HepG2 (cell line): ENCODE results near the gene AGR3. TPM values are rescaled to one million over a fixed set of nuclear protein-coding genes. Genes with fewer than 3 reads are reported as not detected.
"Not testable (repeated sequence)": the region's sequence is repeated elsewhere in the genome, so short reads cannot be mapped to it uniquely, and the experiment has no call there.

ENCODE experiments used
- ATAC-seq: fragments of 200-7000 bp; cut with Tn5 transposase; 3 replicates; pipeline ENCODE4 v1.9.1; 2020; ENCODE audit warnings: mild to moderate bottlenecking, moderate library complexity
- BruUV-seq: library from RNA; stranded (reverse); fragments of 400-500 nt; replicated peaks from 2 replicates; lab custom pipeline; 2021; lab: Mats Ljungman, UMichigan
- CTCF ChIA-PET: fragments of 300-600 bp; formaldehyde crosslinking; extraction: SDS; loops from one replicate; lab custom pipeline; 2021; ENCODE audit warnings: low total read pairs, inconsistent platforms, low intra/inter-chr PET ratio; lab: Yijun Ruan, JAX
- POLR2A ChIA-PET: fragments of 350-600 bp; sonication (Branson Sonifier 250); formaldehyde crosslinking; loops from one replicate; lab custom pipeline; 2020; ENCODE audit warnings: antibody characterized with exemption, inconsistent platforms; lab: Yijun Ruan, JAX
- DNase-seq: peaks from one replicate; pipeline ENCODE4 v3.0.0-alpha.2; 2015; ENCODE audit warnings: low spot score
- FAIRE-seq: peaks from 3 replicates; lab custom pipeline; 2011; peaks lifted over from hg19 to GRCh38; lab: Jason Lieb, UNC
- H2AFZ ChIP-seq: one replicate; pipeline ENCODE4 v1.6.1; 2011; ENCODE audit warnings: low read length, inconsistent platforms
- H3K27ac ChIP-seq: fragments of 300-600 bp; 3 replicates; pipeline ENCODE4 v1.8.0; 2011; ENCODE audit warnings: mixed run types, mild to moderate bottlenecking, mixed read lengths, low read length, inconsistent platforms; ENCODE audit not compliant: insufficient read depth; ENCODE audit errors: extremely low read length
- H3K27me3 ChIP-seq, 2 experiments: fragments of 200-600 bp in 1 of 2; 2 replicates in 1 of 2; 3 replicates in 1 of 2; pipeline versions ENCODE4 v1.6.0 to v1.8.0; 2011; ENCODE audit warnings: low read length in 2 of 2, mild to moderate bottlenecking in 2 of 2, moderate library complexity in 2 of 2, inconsistent platforms in 1 of 2; ENCODE audit not compliant: insufficient read depth in 2 of 2, control insufficient read depth in 1 of 2
- H3K36me3 ChIP-seq, 2 experiments: fragments of 200-600 bp in 1 of 2; replicated peaks in 1 of 2; 2 replicates in 1 of 2; 3 replicates in 1 of 2; pipeline versions ENCODE4 v1.5.1 to v1.8.0; 2011; ENCODE audit warnings: low read length in 2 of 2, inconsistent platforms in 1 of 2; ENCODE audit not compliant: insufficient read depth in 2 of 2, control insufficient read depth in 1 of 2
- H3K4me1 ChIP-seq: 2 replicates; pipeline ENCODE4 v1.5.1; 2012; ENCODE audit warnings: low read length, inconsistent platforms; ENCODE audit not compliant: insufficient read depth
- H3K4me2 ChIP-seq: 2 replicates; pipeline ENCODE4 v1.6.0; 2011; ENCODE audit warnings: low read depth, low read length, inconsistent platforms
- H3K4me3 ChIP-seq, 3 experiments: fragments of 200-600 bp in 1 of 3; sonication (generic), shearing (Covaris generic) in 1 of 3; replicated peaks in 1 of 3; 2 replicates each; pipeline ENCODE4 v1.5.1; 2011 to 2016; ENCODE audit warnings: low read length in 3 of 3, inconsistent platforms in 2 of 3, low read depth in 2 of 3, mild to moderate bottlenecking in 2 of 3, control low read depth in 1 of 3, mixed read lengths in 1 of 3; ENCODE audit not compliant: insufficient read depth in 1 of 3
- H3K79me2 ChIP-seq: one replicate; pipeline ENCODE4 v1.6.1; 2011; ENCODE audit warnings: low read length, inconsistent platforms; ENCODE audit not compliant: insufficient read depth
- H3K9ac ChIP-seq: 2 replicates; pipeline ENCODE4 v1.6.0; 2011; ENCODE audit warnings: mild to moderate bottlenecking, low read depth, low read length, inconsistent platforms; ENCODE audit not compliant: insufficient read depth
- H3K9me3 ChIP-seq: 2 replicates; pipeline ENCODE4 v1.5.1; 2012; ENCODE audit warnings: mild to moderate bottlenecking, low read length
- H4K20me1 ChIP-seq: 2 replicates; pipeline ENCODE4 v1.6.0; 2011; ENCODE audit warnings: inconsistent platforms, mild to moderate bottlenecking, low read length, moderate library complexity; ENCODE audit not compliant: insufficient read depth
- MAFK ChIP-seq, 2 experiments: IDR thresholded peaks in 1 of 2; conservative IDR thresholded peaks in 1 of 2; 2 replicates each; pipeline ENCODE4 v1.6.1; 2011; ENCODE audit warnings: improper control_type of control experiment in 2 of 2, low read length in 2 of 2
- POLR2AphosphoS2 ChIP-seq: IDR thresholded peaks from 2 replicates; pipeline ENCODE4 v1.6.1; 2011; ENCODE audit warnings: low read depth, low read length, improper control_type of control experiment
- WGBS: methylation state at CpG from one replicate; pipeline ENCODE4 v1.1.6; 2017; ENCODE audit warnings: low lambda C conversion rate; 5-methylcytosine and 5-hydroxymethylcytosine counted together
- in situ Hi-C: cut with HindIII; loops from 2 replicates; pipeline ENCODE4 v1.10.0; 2017; ENCODE audit warnings: low pct_unique_long_range_greater_than_20kb; ENCODE audit not compliant: extremely low pct_ligation_motif_present
- intact Hi-C: fragments of 100-400 bp; cut with micrococcal nuclease; formaldehyde crosslinking; loops from one replicate; pipeline ENCODE4 v1.10.0; 2022; ENCODE audit not compliant: unreplicated experiment
- polyA plus RNA-seq, 8 experiments: library from polyadenylated mRNA; depleted of rRNA in 3 of 8; stranded (reverse) in 7 of 8; unstranded in 1 of 8; fragments of >200 nt; fragmentation: Illumina TruSeq in 4 of 8; extraction: Trizol in 4 of 8; gene quantifications; 2 replicates each; pipeline versions ENCODE4 v1.2.1 to v1.2.3, GENCODE V29; 2011 to 2016; ENCODE audit warnings: low read depth in 4 of 8, missing spikeins in 1 of 8, mixed read lengths in 1 of 8; ENCODE audit not compliant: insufficient read depth in 1 of 8
- total RNA-seq, 5 experiments: library from RNA; depleted of rRNA; stranded (reverse); fragments of >200 nt; fragmentation: Illumina TruSeq; extraction: Trizol; gene quantifications; 2 replicates each; pipeline ENCODE4 v1.2.3, GENCODE V29; 2016; ENCODE audit warnings: low read depth in 1 of 5

AGR3 gene
- total and polyA plus RNA-seq, 2 of the 13 experiments (the other 11 are each of a cell fraction or from before 2014, with no cell fraction given) = not detected

- Histone ChIP-seq H3K4me3 (no peak overlapping the region), H3K9me3 (no peaks in the 10 kb centered on the region), H3K4me1 (no peaks in the 10 kb centered on the region), H2AFZ (no peak overlapping the region), H3K4me2 (no peak overlapping the region), H4K20me1 (no peaks in the 10 kb centered on the region), H3K27me3 (no peaks in the 10 kb centered on the region), H3K36me3 (no peaks in the 10 kb centered on the region), H3K27ac (no peak overlapping the region), H3K9ac (no peak overlapping the region), H3K79me2 (no peaks in the 10 kb centered on the region)
- no TSS peak for BruUV-seq
- CTCF ChIA-PET = no interaction called here
- DNase-seq (no peak), ATAC-seq (no peak), FAIRE-seq (no peak)
- peak in 1 of 2 experiments; percentile 45; a peak in 1 of 4 replicates for TF ChIP-seq MAFK (conservative IDR thresholded peaks at IDR 0.05 in 1 of 2, IDR thresholded peaks at IDR 0.05 in 1 of 2; ENCODE audit: low read length in 2 of 2)
- no peak for TF ChIP-seq POLR2AphosphoS2
- POLR2A ChIA-PET = no interaction called here
- intact Hi-C loops (no loop called here), in situ Hi-C loops (no loop called here)
Measured at GRCh38 chr7:16867328-16867727, 14.5 kb downstream of the AGR3 start.

- H3K27me3 ChIP-seq, H3K27ac ChIP-seq, BruUV-seq, CTCF ChIA-PET, H3K4me1 ChIP-seq, intact Hi-C loops, in situ Hi-C loops, H3K36me3 ChIP-seq, POLR2A ChIA-PET, ATAC-seq, H4K20me1 ChIP-seq, H3K4me2 ChIP-seq, H3K9ac ChIP-seq, DNase-seq, FAIRE-seq, H3K9me3 ChIP-seq, H3K79me2 ChIP-seq, H3K4me3 ChIP-seq, H2AFZ ChIP-seq: not testable (repeated sequence)
- 66% methylated on average over 10 of the region's 11 CpGs for WGBS
Measured at GRCh38 chr7:16853189-16853588, 28.6 kb downstream of the AGR3 start.
